ENCODE results near the gene VSX1. TPM values are rescaled to one million over a fixed set of nuclear protein-coding genes. Genes with fewer than 3 reads are reported as not detected.
A peak's percentile ranks its signal among the peaks of the same experiment; 100 is the strongest.

VSX1 gene
- total RNA-seq, 2 experiments from 2014 or later: not detected

DNA sequence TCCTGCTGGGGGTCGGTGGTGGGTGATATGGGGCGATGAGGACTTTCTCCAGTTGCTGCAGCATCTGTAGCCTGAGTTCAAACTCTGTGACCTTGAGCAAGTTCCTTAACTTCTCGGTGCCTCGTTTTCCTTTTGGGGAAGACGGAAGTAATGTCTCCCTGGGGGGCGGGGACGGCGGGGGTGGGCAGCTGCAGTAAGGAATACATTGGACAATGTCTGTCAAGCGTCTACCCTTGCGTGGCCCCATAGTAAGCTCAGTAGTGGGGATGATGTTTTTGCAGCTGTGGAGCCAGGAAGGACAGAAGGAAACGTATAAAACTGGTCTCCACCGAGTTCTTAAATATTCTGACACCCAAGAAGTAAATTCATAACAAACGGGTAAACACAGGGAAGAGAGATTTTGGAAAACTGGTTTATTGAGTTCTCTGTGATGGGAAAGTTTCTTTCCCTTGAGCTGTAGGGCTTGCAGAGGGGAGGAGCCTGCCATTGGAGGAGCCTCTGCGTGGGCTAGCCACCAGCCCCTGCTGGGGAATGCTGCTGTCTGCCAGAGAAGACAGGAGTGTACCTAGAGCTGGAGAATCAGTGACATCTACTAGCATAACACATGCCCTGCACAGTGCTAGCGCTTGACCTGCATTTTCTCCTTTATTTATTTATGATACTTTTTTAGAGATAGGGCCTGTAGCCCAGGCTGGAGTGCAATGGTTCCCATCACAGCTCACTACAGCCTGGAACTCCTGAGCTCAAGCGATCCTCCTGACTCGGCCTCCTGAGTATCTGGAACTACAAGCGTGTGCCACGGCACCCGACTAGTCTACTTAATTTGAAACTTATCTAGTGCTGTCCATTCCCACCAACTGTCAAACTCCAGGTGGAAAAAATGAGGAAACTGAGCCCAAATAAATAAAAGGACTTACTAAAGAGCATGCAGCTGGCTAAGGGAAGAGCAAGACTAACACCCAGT is 22.8 kb downstream of the VSX1 start:
- Mint-ChIP-seq H3K9me3 (no peaks in the 10 kb centered on the region), H3K4me3 (peak overlapping the region; percentile 72), H3K4me1 (peaks cover 35% of the 10 kb centered on the region), H3K36me3 (ENCODE audit: low read depth) (peaks cover 16% of the 10 kb centered on the region), H3K27ac (peak overlapping the region; percentile 73), H3K27me3 (peaks cover 27% of the 10 kb centered on the region)
- ChIA-PET POLR2A (interaction anchor here (0.8 to 3.3 kb wide), 18 partner anchors 13 to 348 kb away, joined by 3 to 19 read pairs (median 7); partner anchors contain the start of genes APMAP, CST7, GINS1 and PYGB), CTCF (interaction anchor here (1.1 to 1.5 kb wide), 4 partner anchors 12 to 121 kb away, joined by 3 to 8 read pairs (median 4); no protein-coding TSS in a partner anchor)
- DNase-seq: no peak

DNA sequence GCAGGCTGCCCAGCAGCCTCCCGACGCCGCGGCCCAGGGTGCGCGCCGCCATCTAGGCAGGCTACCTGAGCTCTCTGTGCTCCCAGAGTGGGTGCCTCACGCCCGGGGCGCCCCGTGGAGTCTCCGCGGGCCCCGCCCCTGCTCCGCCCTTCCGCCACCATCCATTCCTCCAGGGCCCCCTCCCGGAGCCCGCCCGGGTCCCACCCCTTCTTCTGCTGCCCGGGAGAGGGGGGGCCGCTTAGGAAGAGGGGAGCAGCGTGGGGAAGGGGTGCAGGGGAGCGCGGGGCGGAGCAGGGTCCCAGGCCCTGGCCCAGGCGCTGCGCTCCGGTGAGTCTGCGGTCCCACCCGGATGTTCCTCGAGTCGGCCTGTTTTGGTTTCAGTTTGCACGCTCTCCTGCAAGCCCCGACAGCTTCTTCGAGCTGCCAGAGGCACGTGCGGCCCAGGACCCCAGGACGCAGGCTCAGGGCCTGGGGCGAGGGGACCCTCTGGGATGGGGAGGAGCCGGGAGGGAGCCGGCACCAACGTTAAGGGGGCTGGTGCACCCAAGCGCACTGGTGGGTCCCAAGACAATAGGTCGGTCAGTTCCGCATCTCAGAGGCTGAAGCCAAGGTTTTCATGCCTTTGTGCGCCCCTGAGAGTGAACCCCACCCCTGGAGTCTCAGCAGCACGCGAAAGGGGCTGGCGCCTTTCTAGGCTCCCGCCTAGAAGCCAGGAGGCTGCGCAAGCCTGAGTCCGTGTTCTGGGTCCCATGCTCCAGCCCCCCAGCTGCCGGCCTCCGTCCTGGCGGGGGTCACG is 23.7 kb downstream of the VSX1 start, which contains the start of gene ACSS1:
TSS of gene ACSS1 (minus strand) at position 89 of the 796 bp plus-strand sequence. CDS start at position 52, 37 bp downstream.
- DNase-seq: peak; percentile 82
- ChIA-PET CTCF (interaction anchor here (1.1 to 1.5 kb wide), 4 partner anchors 13 to 64 kb away, joined by 3 to 8 read pairs (median 4); no protein-coding TSS in a partner anchor), POLR2A (interaction anchor here (0.8 to 3.3 kb wide), 21 partner anchors 14 to 349 kb away, joined by 3 to 19 read pairs (median 8); partner anchors contain the start of genes ABHD12, APMAP, CST7 and ENTPD6)
- Mint-ChIP-seq H3K4me1 (peaks cover 44% of the 10 kb centered on the region), H3K27me3 (peaks cover 27% of the 10 kb centered on the region), H3K9me3 (no peaks in the 10 kb centered on the region), H3K27ac (peak within 1 kb of the TSS; percentile 89), H3K36me3 (ENCODE audit: low read depth) (peaks cover 18% of the 10 kb centered on the region), H3K4me3 (peak within 1 kb of the TSS; percentile 82)

DNA sequence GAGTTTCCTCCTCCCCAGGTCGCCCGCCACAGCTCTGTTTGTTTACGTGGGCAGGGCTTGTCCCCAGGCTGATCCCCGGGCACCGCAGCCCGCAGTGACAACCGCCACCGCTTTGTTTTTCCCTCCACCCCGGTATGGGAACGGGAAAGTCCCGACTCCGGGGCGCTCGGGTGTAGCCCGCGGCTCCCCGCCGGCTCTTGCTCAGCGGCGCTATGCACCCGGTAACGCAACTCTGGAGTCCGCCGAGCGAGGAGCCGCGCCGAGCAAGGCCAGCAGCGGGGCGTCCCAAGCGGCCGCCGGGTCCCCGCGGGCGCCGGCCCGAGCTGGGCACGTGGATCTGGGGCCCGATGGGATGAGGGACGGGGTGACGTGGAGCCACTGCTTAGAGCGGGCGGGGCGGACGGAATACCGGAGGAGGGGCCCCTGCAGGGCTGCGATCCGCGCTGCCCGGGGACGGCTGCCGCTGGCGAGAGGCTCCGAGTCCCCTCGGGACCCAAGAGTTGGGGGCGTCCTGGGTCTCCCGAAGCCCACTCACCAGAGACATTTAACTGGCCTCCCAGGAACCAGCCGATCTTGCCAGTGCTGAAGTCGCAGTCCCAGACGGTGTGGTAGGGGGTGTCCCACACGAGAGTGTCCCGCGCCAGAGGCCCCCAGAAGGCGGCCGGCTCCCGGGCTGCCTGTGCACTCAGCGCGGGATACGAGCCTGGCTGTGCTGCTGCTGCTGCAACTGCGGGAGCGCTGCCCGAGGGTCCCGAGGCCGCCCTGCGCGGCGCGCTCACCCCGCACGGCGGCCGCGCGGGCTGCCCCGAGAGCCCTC is 24.5 kb downstream of the VSX1 start:
- peak; percentile 82 for DNase-seq
- peak overlapping the region; percentile 89 for H3K27ac Mint-ChIP-seq
- H3K27me3 Mint-ChIP-seq: peaks cover 20% of the 10 kb centered on the region
- peak overlapping the region; percentile 82 for H3K4me3 Mint-ChIP-seq
- peaks cover 18% of the 10 kb centered on the region for H3K36me3 Mint-ChIP-seq (ENCODE audit: low read depth)
- POLR2A ChIA-PET: interaction anchor here (0.6 to 3.3 kb wide), 25 partner anchors 12 to 1032 kb away, joined by 3 to 19 read pairs (median 5); partner anchors contain the start of genes ABHD12, APMAP, CST7 and ENTPD6
- peaks cover 44% of the 10 kb centered on the region for H3K4me1 Mint-ChIP-seq
- no peaks in the 10 kb centered on the region for H3K9me3 Mint-ChIP-seq
- CTCF ChIA-PET: interaction anchor here (0.5 to 1.2 kb wide), 4 partner anchors 8 to 102 kb away, joined by 3 to 4 read pairs (median 4); no protein-coding TSS in a partner anchor

DNA sequence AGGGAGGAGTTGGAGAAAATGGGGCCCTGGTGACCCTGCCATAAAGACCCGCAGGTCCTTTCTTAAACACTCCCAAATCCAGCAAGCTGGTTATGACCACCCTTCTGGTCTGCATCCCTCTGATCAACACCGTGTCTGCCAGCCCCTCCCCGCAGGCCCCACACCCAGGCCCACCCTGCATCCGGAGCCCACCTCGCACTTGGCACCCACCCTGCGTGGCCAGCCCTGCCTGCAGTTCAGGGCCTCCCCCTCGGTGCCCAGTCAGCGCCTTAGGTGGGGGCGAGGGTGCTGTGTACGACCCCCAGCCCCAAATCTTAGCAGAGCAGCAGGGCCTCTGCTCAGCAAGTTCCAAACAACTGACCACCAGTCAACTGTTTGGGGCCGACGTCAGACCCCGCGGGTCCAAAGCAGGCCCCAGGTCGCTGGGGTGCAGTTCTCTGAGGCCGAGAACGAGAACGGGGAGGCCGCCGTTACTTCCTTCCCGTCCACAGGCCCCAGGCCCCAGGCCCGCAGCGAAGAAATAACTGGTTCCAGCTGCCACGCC is 25.2 kb downstream of the VSX1 start:
- Mint-ChIP-seq H3K36me3 (ENCODE audit: low read depth) (peaks cover 18% of the 10 kb centered on the region), H3K27ac (peak overlapping the region; percentile 89), H3K27me3 (peaks cover 16% of the 10 kb centered on the region), H3K9me3 (no peaks in the 10 kb centered on the region), H3K4me1 (peaks cover 46% of the 10 kb centered on the region), H3K4me3 (peak overlapping the region; percentile 82)
- DNase-seq: no peak
- ChIA-PET CTCF (interaction anchor here (0.5 to 0.6 kb wide), 2 partner anchors 9 to 101 kb away, joined by 3 to 4 read pairs; no protein-coding TSS in a partner anchor), POLR2A (interaction anchor here (0.6 to 3.3 kb wide), 18 partner anchors 11 to 1031 kb away, joined by 3 to 19 read pairs (median 9); partner anchors contain the start of genes APMAP, CST7, ENTPD6 and GINS1)

DNA sequence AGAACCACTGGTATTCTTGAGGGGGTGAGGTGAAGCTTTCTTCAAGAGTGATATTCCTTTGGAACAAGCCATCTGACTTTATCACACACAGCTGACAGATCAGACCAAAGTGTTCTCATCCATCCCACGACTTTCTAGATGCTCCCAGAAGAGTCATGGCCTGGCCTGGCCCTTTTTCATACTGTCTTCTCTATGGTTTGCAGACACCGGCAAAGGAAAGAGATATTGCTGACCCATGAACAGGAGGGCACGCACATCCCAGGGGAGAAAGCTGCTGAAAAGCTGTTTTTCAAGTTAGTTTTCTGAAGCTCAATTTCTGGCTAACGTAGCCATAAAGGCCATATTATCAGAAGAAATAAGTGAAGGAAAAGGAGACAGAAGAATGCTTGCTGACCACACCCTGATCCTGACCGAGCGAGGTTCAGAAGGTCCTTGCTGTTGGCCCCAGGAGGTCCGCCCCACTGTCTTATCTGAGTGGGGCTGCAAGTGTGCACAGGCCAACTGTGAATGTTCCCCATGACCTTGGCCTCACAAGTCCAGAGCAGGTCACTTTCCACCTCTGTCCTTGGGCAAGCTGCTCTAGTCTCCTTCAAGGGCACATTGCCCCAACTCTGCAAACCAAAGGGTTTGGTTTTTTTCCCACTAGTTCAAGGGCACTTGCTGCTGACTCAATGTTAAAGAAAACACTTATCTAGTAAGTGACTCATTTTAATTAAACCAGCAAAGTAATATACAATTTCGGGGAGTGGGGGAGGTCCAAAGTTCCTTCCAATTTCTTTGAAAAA is 26.0 kb downstream of the VSX1 start:
- Mint-ChIP-seq H3K4me3 (peak overlapping the region; percentile 82), H3K4me1 (peaks cover 48% of the 10 kb centered on the region), H3K27ac (peak overlapping the region; percentile 68), H3K36me3 (ENCODE audit: low read depth) (peaks cover 18% of the 10 kb centered on the region), H3K27me3 (peaks cover 8% of the 10 kb centered on the region), H3K9me3 (no peaks in the 10 kb centered on the region)
- ChIA-PET CTCF (no interaction called here), POLR2A (interaction anchor here (1.4 to 3.3 kb wide), 5 partner anchors 11 to 139 kb away, joined by 5 to 14 read pairs (median 12); partner anchors contain the start of genes APMAP and ENTPD6)
- DNase-seq: no peak

DNA sequence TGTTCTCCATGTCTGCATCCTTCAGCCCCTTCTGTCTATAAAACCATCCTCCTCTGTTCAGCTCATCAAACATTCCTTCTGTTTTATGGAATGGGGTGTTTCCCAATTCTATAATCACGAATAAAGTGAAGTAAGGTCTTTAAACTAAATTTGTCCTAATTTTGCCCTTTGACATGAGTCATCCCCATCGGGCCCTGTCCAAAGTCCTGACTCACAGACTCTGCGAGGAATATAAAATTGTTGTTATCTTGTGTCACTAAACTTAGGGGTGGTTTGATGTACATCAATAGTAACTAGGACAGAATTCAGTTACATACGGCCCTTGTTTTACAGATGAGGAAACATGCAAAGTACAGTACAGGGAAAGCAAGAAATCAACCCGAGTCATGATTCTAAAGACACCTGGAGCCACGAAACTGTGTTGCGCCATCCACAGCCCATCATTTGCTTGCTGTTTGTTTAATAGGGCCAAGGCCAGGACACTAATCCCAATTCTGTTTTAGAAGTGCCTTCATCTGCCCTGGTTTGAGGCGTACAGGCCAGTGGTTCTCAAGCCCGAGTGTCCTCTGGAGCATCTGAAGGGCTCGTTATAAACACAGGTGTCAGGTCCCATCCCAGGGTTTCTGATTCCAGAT is 26.8 kb downstream of the VSX1 start:
- peaks cover 18% of the 10 kb centered on the region for H3K36me3 Mint-ChIP-seq (ENCODE audit: low read depth)
- no peak overlapping the region for H3K27ac Mint-ChIP-seq
- H3K4me1 Mint-ChIP-seq: peaks cover 47% of the 10 kb centered on the region
- no peaks in the 10 kb centered on the region for H3K9me3 Mint-ChIP-seq
- CTCF ChIA-PET: no interaction called here
- POLR2A ChIA-PET: no interaction called here
- no peak for DNase-seq
- H3K27me3 Mint-ChIP-seq: peaks cover 2% of the 10 kb centered on the region
- no peak overlapping the region for H3K4me3 Mint-ChIP-seq

DNA sequence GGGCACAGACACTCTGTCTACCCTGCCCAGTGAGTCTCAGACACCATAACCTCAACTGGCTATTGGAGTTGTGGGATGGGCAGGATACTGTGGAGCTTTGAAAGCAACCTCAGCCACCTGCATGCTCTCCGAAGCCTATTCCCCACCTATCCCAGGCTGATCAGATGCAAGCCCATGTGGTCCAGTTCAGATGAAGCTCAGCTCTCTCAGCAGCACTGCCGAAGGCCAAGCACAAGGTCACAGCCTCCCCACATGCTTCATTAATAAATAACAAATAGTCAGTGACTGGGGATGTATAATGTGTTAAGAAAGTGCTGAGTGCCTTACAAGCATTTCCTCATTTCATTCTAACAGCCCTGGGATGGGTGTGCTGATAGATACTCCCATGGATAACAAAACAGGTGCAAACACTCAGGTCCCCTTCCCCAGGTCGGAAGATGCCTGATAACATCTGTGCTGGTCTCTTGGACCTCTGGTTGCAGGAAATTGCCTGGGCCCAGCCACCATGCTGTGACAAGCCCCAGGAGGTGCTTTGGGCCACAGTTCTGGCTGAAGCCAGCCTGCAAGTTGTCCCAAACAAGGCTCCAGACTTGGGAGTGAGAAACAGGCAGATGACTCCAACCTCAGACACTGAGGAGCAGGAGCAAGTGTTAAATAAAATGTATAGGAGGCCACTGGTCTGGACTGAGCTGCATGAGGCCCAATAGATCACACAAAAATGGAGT is 27.7 kb downstream of the VSX1 start:
- Mint-ChIP-seq H3K4me3 (no peak overlapping the region), H3K36me3 (ENCODE audit: low read depth) (peaks cover 18% of the 10 kb centered on the region), H3K9me3 (no peaks in the 10 kb centered on the region), H3K4me1 (peaks cover 49% of the 10 kb centered on the region), H3K27me3 (no peaks in the 10 kb centered on the region), H3K27ac (peak overlapping the region; percentile 38)
- ChIA-PET POLR2A (interaction anchor here (1.1 kb wide), 1 partner anchor 9 kb away, joined by 3 read pairs; no protein-coding TSS in a partner anchor), CTCF (no interaction called here)
- no peak for DNase-seq

DNA sequence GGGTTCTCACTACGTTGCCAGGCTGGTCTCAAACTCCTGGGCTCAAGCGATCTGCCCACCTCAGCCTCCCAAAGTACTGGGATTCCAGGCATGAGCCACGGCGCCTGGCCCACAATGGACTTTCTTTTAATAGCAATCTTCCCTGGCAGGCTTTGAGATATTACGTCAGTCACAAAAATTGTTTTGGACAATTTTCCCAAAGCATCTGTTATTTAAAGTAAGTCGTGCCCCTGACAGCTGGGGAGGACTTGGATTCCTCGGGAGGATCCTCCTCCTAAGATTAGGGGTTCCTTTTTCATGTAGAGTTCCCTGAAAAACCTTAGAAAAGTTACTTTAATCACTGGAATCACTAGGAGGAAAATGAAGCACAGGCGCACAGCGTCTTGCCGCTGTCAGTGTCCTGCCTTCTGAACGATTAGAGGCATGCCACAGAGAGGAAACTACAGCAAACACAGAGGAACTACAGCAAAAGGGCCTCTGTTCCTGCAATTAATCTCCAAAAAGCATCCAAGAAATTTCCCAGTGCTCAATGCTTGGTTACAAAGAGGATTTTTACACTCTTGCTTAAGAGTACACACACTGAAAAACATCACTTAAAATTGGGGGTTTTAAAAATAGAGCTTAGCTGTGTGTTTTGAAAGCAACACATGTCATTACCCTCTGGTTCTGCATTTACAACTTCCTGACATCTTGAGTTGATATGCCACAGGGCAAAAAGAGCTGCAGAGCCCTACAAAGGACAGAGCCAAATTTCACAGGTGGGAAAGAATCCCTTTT is 28.5 kb downstream of the VSX1 start:
- no peak for DNase-seq
- no peak overlapping the region for H3K27ac Mint-ChIP-seq
- peaks cover 18% of the 10 kb centered on the region for H3K36me3 Mint-ChIP-seq (ENCODE audit: low read depth)
- CTCF ChIA-PET: no interaction called here
- POLR2A ChIA-PET: interaction anchor here (1.0 to 1.1 kb wide), 2 partner anchors 8 to 29 kb away, joined by 3 read pairs; no protein-coding TSS in a partner anchor
- no peak overlapping the region for H3K4me3 Mint-ChIP-seq
- H3K27me3 Mint-ChIP-seq: no peaks in the 10 kb centered on the region
- peaks cover 46% of the 10 kb centered on the region for H3K4me1 Mint-ChIP-seq
- H3K9me3 Mint-ChIP-seq: no peaks in the 10 kb centered on the region

DNA sequence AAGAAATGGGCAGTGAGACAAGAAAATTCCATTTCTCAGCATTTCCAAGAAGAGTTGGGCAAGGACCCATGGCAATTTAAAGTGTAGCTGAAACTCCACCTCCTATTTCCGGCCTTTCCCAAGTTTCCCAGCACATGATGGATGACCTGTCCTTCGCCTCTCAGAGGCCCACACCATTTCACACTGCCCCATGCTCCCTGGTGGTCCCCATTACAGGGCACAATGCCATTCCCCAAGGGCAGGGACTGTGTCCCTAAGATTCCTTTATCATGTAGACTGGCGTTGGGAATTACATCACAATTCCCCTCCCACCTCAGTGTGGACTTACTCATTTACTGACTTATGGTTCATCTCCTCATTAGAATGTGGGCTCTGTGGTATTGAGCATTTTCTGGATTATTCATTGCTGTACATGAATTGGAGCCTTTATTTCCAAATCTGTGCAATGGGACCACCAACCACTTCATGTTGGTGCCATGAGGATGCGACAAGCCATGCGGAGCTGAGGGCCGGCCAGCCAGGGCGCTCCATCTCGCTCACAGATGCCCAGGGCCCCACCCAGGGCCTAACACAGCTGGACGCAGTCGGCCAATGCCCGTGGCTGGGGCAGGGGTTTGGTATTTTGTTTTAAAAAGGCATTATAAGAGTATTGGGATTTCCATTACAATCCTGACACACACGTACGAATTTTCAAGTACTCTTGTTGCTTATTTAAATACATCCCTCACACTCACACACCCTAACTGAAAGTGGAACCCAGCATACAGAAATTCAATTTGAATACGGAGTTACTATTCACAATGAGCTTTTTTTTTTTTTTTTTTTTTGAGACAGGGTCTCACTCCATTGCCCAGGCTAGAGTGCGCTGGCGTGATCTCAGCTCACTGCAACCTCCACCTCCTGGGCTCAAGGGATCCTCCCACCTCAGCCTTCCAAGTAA is 29.4 kb downstream of the VSX1 start:
- Mint-ChIP-seq H3K27ac (no peak overlapping the region), H3K9me3 (no peaks in the 10 kb centered on the region), H3K27me3 (no peaks in the 10 kb centered on the region), H3K4me1 (peaks cover 48% of the 10 kb centered on the region), H3K4me3 (no peak overlapping the region), H3K36me3 (ENCODE audit: low read depth) (peaks cover 24% of the 10 kb centered on the region)
- POLR2A ChIA-PET: interaction anchor here (1.0 kb wide), 1 partner anchor 28 kb away, joined by 3 read pairs; no protein-coding TSS in a partner anchor
- DNase-seq: no peak
- CTCF ChIA-PET: no interaction called here
